Adrenal gland (tissue), 5 donors: ENCODE data around the gene DNAH1.

ENCODE experiments used
- POLR2A ChIP-seq, 2 donors: fragments of 450-650 bp; IDR thresholded peaks; one replicate each; pipeline ENCODE4 v1.6.1; 2017; ENCODE audit warnings: antibody characterized with exemption in 2 of 2, mild to moderate bottlenecking in 2 of 2, moderate library complexity in 1 of 2
- TF ChIP-seq, protein P1 (sequence below), 6 experiments: fragments of 450-650 bp in 4 of 6; fragments of 200-600 bp in 2 of 6; sonication (generic) in 1 of 6; IDR thresholded peaks; 1 replicate in 5 of 6; 2 replicates in 1 of 6; pipeline versions ENCODE4 v1.5.1 to v1.8.0; 2016 to 2021; ENCODE audit warnings: antibody characterized with exemption in 6 of 6, mild to moderate bottlenecking in 2 of 6, moderate library complexity in 1 of 6
- donor health status: DM: no; HTN: no; CAD: no.

DNA sequence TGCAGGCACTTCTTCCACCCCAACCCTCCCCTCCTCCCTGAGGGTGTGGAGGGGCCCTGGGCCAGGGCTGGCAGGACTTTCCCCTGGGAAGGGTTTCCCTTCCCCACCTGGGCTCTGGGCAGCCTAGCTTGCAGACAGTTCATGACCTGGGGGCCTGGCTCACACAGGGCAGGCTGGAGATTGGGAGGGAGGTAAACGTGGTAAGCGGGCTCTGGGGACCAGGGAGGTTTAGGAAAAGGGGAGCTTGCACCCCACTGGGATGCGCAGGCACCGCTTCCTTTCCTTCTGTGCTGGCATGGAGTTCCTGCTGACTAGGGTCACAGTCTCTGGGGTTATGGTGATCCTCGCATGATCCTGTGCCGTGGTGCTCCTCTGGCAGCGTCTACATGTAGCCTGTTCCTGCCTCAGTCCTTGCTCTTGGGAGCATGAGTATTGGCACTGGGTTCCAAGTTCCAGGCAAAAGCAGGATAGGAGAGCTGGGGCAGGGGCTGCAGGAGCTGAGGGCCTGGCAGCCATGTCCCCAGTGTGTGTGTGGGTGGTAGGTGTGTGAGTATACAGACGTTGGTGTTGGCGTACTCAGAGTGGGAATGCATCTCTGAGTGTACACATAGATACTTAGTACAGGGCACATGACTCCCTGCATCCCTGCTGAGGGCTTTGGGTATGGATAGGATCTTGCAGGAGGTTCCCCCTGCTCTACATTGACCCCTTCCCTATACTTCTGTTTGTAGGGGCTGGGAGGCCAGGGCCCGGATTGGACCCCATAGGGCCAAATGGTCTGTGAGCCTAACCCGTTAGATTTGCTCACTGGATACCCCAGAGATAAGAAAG lies 21.6 kb upstream of the DNAH1 start:
- TF ChIP-seq, protein P1, sequence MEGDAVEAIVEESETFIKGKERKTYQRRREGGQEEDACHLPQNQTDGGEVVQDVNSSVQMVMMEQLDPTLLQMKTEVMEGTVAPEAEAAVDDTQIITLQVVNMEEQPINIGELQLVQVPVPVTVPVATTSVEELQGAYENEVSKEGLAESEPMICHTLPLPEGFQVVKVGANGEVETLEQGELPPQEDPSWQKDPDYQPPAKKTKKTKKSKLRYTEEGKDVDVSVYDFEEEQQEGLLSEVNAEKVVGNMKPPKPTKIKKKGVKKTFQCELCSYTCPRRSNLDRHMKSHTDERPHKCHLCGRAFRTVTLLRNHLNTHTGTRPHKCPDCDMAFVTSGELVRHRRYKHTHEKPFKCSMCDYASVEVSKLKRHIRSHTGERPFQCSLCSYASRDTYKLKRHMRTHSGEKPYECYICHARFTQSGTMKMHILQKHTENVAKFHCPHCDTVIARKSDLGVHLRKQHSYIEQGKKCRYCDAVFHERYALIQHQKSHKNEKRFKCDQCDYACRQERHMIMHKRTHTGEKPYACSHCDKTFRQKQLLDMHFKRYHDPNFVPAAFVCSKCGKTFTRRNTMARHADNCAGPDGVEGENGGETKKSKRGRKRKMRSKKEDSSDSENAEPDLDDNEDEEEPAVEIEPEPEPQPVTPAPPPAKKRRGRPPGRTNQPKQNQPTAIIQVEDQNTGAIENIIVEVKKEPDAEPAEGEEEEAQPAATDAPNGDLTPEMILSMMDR (IDR thresholded peaks at IDR 0.05), result no peak
- no peak for TF ChIP-seq POLR2A (IDR thresholded peaks at IDR 0.05)
